Breast epithelium (tissue), 3 donors: ENCODE data around the gene DNAJB13.

ENCODE experiments used
- CTCF ChIP-seq, 3 donors: fragments of 450-650 bp; IDR thresholded peaks; one replicate each; pipeline ENCODE4 v1.5.1; 2016 to 2017; ENCODE audit warnings: antibody characterized with exemption in 3 of 3, mild to moderate bottlenecking in 3 of 3, moderate library complexity in 3 of 3
- POLR2A ChIP-seq: fragments of 450-650 bp; IDR thresholded peaks from one replicate; pipeline ENCODE4 v1.6.1; 2016; ENCODE audit warnings: antibody characterized with exemption, mild to moderate bottlenecking, moderate library complexity
- POLR2AphosphoS5 ChIP-seq, 3 donors: sonication (generic); formaldehyde crosslinking; IDR thresholded peaks; one replicate each; pipeline ENCODE4 v1.6.1; 2017; ENCODE audit warnings: antibody characterized with exemption in 3 of 3

- TF ChIP-seq CTCF (IDR thresholded peaks at IDR 0.05): no peak
- TF ChIP-seq POLR2A: no peak
- no peak for TF ChIP-seq POLR2AphosphoS5 (IDR thresholded peaks at IDR 0.05)
These were observed 6.2 kb downstream of the DNAJB13 start for GRCh38 chr11:73956876-73957653.
